ENCODE measurements around the gene NCOA7.
A peak's percentile ranks its signal among the peaks of the same experiment; 100 is the strongest.
"Not testable (repeated sequence)": the region's sequence is repeated elsewhere in the genome, so short reads cannot be mapped to it uniquely, and the experiment has no call there.

The NCOA7 gene

DNA sequence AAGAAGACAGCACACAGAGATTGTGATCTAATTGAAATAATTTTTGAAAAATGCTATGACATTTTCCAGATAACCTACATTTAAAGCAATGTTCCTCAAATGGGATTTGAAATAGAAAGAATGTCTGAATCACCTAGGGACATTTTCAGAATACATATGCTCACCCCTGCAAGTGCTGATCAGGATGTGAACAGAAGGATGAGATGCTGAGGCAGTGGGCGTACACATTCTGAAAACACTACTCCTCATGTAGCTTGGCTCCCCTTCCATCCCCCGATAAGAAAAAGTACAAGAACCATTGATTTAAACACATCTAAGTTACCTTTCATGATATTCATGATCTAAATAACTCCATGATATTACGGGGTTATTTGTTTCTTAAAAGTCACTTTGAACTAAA is 136.0 kb downstream of the NCOA7 start:
- no peak for DNase-seq

DNA sequence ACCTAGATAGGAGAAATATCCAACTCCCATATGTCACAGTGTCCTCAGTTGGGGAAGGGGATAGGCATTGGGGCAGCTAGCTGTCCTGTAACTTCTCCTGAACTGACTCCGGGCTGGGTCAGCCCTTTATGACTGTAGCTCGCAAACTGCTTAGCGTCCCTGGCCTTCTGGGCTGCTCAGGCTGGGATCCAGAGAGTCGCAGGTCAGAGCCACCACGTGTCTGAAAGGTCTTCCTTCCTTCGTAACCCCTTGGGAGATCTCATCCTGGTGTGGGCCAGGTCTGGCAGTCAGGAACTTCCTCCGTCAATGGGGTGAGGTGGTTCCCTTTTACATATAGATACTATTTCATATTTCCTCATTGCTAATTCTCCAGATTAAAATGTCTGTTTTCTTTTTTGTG is 137.0 kb downstream of the NCOA7 start:
- no peak for DNase-seq

DNA sequence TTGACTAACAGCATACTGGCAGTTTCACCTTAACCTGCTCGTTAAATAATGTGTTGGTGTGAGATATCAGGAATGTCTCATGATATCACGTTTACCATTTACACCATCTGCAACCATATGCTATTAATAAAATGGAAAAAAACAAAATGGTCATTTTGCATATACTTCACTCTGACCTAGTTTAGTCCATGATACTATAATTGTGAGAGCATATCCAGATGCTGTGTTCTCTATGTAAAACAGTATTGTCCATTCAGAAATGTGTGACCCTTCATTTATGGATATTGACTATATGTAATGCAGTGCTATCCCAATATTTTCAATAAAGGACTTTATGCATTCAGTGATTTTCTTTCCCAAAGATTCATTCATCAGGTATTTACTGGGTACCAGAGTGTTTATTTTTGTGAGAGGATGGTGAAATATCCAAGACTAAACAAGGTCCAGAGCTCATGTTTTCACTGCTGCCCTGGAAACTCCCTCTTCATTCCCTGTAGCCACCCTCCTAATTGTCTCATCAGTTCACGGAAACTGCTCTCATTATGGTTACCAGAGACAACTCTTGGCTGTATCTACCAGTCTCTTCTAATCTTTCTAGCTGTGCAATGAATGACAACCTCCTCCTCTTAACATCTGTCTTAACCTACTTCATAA is 140.1 kb downstream of the NCOA7 start:
- DNase-seq, result no peak

DNA sequence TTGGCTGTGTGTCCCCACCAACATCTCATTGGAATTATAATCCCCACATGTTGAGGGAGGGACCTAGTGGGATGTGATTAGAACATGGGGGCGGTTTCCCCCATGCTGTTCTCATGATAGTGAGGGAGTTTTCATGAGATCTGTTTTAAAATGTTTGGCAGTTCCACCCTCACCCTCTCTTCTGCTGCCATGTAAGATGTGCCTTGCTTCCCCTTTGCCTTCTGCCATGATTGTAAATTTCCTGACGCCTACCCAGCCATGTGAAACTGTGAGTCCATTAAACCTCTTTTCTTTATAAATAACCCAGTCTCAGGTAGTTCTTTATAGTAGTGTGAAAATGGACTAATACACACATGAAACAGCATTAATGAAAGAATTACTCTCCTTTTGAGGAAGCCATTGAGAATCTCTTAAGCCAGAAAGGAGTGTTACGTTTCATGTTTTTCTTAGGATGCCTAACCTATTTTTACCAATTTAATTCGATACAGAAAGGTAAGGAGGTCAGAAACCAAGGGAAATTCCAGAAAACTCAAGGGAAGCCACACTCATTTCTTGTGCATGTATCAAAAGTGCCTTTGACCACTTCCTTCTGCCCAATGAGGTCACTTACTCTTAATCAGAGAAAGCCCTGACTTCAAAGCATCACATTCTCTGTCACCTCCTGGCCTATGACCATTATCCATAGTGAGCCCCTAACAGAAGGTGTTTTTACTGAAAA is 141.1 kb downstream of the NCOA7 start:
- DNase-seq, result no peak

DNA sequence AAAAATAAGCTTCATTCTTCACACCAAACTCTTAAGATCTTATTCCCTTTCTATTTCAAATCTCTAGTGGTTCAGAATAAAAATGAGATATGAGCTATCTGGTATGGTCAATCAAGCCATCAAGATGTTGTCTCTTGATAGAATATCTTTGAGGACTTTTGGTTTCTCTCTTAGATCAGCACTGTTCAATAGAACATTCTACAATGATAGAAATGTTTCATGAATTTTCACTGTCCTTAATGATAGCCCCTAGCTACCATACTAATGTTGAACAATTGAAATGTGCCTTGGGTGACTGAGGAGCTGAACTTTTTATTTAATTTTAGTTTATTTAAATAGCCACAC is 141.7 kb downstream of the NCOA7 start:
- no peak for DNase-seq

DNA sequence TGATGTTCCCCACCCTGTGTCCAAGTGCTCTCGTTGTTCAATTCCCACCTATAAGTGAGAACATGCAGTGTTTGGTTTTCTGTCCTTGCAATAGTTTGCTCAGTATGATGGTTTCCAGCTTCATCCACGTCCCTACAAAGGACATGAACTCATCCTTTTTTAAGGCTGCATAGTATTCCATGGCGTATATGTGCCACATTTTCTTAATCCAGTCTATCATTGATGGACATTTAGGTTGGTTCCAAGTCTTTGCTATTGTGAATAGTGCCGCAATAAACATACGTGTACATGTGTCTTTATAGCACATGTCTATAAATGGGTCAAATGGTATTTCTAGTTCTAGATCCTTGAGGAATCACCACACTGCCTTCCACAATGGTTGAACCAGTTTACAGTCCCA is 144.8 kb downstream of the NCOA7 start:
- not testable (repeated sequence) for DNase-seq

DNA sequence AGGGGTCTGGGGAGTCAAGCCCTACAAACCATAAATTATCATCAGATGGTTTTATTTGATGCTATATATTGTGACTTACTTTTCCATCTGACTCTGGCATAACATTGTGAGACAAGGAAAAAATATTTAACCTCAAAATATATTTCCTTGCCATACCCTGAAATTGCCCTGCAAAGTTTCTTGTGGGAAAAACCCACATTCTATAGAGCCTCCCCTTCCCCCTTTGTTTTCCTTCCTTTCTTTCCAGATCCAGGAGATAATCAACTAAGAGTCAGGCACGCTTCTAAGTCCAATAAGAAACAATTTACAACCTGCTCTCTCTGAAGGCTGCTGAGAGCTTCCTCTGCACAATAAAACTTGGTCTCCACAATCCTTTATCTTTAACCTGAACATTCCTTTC is 148.3 kb downstream of the NCOA7 start:
- DNase-seq, result no peak

DNA sequence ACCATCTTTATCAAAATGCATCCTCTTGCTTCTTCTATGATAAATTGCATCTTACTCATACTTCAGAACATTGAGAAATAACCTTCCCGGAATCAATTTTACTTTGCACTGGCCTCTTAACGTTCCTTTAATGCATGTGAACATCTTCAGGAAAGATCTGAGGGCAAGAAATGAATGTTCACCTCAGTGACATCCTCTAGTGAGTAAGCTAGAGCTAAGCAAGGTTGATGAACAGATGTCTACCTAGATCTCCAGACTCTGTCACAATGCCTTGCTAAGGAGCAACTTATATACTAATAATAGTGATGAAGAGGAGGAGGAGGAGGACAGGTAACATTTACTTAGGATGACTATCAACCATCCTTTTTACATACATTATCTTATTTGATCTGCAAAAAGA is 149.0 kb downstream of the NCOA7 start:
- no peak for DNase-seq

DNA sequence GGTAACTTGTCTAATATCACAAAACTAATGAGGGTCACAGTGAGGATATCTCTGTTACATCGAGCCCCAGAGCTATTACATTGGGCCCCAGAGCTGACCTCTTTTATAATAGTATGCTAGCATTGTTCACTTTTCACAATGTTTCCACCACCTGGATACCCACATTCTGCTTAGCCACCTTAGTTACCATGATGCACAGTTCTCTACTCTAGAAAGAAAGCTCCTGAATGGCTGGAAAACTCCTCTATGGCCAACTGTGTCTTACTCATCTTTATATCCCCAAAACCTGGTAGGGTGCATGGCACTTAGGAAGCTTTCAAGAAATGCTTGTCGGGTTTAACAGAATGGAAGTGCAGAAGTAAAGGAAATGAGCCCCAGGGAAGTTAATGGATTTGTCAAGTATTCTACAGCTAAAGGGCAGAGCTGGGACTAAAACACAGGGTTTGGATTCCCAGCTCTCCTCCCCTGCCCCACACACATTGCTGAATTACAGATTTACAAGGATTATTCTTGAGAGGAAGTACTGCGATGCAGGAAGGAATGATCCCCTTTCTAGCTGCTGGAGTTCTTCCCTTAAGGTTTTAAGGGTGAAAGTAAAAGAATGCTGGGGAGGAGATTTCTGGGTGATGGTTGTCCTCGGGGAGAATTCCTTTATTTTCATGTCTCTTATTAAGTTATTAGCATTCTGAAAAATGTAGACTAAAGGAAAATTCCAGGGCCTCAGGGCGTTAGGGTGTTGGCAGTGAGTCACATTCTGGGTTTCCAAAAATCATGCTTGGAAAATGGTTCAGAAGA is 149.7 kb downstream of the NCOA7 start:
- no peak for DNase-seq

DNA sequence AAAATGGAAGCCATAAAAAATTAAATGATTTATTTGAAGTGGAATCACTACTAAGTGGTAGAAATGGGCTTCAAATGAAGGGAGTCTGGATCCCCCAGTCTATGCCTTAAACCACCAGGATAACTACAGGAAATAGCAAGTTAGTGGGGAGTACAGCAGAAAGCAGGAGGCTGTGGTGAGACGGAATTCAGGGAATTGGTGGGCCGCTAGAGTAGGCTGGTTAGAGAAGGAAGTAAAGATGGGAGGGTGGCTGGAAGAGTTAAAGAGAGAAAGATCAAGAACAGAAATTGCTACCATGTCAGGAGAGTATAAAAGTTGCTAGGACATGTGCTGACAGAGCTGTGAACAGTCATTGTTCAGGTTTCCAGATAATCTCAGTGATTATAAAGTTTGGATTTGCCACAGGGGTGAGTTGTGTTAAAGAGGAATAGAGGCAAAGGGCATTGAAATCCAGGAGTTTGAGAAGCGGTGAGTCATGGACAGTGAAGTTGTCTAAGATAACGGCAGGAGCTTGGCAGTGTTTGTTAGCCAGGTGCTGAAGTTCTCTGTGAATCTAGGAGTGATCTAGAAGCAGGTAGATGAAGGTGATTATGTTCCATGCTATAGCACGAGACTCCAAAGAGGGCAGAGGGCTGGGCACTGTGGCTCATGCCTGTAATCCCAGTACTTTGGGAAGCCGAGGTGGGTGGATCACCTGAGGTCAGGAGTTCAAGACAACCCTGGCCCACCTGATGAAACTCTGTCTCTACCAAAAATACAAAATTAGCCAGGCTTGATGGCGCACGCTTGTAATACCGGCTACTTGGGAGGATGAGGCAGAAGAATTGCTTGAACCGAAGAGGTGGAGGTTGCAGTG is 152.1 kb downstream of the NCOA7 start:
- DNase-seq, result no peak

DNA sequence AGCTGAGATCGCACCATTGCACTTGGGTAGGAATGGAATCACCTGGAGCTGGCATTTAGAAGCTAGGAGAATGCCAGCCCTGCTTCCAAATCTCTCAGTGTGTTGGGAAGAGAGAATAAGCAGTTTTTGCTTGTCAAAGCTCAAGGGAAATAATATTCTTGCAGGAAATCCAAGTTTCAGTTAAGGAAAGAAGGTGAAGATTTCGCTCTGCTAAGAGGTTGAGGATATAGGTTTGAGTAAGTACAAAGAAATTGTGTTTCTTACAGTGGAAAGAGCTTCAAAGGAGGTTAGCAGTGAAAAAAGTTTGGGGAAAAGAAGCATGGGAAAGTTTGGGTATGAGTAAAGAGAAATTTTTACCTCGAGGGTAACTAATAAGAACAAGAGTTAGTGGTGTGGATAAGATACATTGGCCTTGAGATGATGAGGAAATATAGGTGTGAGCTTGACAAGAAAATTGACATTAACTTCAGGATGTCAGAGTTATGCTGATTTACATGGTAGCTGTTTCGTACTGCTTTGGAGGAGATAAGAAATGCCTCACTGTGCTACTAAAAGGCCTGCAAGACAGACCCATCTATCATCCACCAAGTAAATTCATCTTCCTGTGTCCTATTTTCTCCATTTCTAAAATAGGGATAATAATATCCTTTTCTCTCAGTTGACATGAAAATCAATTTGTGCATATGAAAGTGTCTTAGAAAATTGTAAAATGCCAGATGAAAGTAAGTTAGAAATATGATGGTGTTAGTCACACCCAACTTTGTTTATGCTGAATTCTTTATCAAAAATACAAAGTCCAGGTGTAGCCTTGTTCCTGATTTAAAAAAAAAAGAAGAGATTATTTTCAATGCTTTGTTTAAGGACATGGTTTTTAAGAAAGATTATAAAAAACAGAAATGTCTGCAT is 153.0 kb downstream of the NCOA7 start:
- DNase-seq, result no peak

DNA sequence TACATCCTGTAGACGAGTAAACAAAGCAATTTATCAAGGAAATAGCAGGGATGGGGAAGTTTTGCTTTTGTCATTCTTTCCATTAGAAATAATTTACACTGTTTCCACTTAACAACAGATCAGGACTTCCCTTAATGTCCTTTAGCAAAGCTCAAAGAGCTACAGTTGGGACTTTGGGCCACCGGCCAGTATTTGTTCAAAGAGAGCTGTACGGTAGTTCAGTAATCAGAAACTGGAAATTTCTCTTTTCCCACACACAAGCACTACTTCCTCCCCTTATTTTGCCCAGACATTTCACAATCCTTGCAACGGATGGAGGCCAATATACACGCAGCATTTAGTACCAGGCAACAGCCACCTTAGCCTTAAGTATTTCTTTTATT is 153.7 kb downstream of the NCOA7 start:
- DNase-seq, result no peak

DNA sequence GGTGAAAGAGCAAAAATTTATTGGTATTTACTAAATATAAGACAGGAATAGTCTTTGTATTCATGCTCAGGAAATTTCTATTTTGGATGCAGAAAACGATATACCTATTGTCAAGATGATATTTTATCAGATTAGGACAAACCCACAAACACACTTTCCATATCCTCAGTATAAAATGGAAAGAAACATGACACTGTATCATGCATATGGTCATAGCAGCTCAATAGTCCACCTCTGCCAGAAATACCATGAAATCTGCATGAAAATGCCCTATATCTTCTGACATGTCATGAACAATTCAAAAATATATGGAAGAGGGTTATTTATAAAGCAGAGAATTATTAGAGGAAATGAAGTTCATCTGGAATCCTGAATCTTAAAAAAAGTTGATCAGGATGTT is 154.1 kb downstream of the NCOA7 start:
- DNase-seq, result no peak

DNA sequence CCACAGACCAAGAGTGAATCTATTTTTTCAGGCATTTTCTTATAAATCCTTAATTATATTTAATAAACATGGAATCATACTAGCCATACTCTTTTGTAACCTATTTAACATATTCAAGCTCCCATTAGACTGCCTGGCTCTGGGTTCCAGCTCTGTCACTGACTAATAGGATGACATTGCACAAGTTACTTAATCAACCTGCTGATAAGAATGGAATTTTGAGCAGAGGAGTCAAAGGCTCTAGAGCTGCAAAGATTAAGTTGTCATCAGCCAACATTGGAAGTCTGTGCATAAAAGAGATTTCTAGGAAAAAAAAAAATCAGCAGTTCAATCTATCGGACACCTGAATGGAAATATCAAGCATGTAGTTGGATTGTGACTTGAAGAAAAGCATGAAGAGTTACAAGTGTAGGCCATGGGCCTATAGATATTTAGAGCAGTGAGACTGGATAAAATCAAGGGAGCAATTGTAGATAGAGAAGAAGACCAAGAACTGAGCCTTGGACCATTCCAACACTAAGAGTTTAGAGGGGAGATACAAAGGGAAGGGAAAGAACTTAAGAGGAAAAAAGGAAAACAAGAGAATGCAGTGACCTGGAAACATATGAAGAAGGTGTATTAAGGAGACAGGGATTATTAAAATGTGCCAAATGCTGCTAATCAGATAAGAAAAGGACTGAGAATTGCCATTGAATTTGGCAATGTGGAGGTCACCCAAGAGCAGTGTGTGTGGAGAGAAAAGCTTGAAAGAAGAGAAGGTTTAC is 154.8 kb downstream of the NCOA7 start:
- no peak for DNase-seq

DNA sequence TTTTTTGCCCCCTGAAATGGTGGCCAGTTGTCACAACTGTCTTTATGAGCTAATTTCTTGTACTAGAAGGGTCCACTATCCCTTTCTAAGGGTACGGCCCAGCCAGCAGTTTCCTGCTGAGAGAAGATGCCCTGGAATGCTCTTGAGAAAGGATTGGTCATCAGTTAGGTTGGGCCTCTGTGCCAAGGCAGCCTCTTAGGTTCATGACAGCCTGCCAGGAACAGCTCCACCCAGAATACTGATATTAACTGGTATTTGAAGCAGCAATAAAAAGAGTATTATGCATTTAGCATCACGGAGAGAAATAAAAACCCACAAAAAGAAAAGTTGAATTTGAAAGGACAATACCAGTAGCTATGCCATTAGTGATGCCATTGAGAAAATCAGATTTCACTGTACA is 156.9 kb downstream of the NCOA7 start:
- no peak for DNase-seq

DNA sequence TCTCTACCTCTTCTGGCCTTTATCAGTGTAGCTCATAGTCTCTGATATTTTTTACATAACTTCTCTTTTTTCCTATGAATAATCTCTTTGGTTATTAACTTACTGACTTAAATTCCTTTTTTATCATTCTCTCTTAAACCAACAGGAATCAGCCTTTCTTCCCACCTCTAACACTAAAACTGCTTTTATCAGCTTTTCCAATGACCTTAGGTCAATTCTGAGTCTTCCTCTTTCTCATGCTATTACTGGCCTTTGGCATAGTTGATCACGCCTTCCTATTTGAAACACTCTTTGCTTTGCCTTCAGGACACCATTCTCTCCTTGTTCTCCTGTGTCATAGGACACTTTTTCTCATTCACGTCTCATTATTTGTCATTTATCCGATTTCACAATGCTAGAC is 157.7 kb downstream of the NCOA7 start:
- DNase-seq, result no peak

DNA sequence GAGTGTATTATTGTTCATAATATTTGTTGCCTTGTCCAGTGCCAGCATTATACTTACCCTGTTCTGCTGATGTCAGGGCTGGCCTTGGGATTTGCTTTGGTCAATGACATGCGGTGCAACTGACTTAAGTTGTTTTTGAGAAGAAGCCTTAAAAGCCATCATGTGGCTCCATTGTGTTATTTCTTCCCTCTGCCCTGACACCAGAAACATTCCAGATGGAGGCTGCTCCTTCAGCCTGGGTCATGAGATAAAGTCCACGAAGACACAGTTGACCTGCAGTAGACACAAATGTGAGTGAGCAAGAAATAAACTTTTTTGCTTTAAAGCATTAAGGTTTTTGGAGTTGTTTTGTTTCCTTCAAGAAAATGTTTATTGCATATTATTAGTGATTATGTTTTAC is 158.3 kb downstream of the NCOA7 start:
- no peak for DNase-seq

DNA sequence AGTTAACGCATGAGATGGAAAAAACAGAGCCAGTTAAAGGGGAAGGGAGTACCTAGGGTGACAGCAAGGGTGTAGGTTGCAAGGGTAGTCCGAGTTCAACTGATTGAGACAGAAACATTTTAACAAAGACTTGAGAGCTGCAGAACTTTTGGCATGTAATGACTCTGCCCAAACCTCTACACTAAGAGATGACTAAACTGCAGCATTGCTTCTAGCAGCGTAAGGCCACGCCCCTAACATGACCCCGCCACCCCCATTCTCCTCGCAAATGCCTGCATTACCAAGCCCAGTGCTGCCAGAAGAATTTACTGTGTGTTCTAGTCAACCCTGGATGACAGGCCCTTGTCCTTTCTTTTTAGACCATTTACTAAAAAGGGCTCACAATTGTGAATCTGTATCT is 159.5 kb downstream of the NCOA7 start:
- DNase-seq, result no peak

DNA sequence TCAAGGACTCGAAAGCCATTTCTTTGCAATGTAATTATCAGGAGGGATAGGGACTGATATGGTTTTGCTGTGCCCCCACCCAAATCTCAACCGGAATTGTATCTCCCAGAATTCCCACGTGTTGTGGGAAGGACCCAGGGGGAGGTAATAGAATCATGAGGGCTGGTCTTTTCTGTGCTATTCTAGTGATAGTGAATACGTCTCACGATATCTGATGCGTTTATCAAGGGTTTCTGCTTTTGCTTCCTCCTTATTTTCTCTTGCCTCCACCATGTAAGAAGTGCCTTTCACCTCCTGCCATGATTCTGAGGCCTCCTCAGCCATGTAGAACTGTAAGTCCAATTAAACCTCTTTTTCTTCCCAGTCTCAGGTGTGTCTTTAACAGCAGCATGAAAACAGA is 160.0 kb downstream of the NCOA7 start:
- DNase-seq, result not testable (repeated sequence)

DNA sequence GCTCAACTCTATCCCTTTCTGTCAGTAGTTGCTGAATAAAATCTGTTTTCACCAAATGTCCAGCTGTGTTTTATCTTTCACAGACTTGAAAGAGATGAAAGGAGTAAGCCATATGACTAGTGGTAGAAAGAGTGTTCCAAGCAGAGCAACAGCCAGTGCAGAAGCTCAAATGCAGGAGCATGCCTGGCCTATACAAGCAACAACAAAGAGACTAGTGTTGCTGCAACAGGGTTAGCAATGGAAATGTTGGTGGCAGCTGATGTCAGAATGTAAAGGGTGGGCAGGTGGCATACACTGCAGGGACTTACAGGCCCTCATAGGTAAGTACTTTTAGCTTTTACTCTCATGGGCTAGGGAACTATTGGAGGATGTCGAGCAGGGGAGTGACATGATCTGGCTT is 160.6 kb downstream of the NCOA7 start:
- DNase-seq, result no peak

DNA sequence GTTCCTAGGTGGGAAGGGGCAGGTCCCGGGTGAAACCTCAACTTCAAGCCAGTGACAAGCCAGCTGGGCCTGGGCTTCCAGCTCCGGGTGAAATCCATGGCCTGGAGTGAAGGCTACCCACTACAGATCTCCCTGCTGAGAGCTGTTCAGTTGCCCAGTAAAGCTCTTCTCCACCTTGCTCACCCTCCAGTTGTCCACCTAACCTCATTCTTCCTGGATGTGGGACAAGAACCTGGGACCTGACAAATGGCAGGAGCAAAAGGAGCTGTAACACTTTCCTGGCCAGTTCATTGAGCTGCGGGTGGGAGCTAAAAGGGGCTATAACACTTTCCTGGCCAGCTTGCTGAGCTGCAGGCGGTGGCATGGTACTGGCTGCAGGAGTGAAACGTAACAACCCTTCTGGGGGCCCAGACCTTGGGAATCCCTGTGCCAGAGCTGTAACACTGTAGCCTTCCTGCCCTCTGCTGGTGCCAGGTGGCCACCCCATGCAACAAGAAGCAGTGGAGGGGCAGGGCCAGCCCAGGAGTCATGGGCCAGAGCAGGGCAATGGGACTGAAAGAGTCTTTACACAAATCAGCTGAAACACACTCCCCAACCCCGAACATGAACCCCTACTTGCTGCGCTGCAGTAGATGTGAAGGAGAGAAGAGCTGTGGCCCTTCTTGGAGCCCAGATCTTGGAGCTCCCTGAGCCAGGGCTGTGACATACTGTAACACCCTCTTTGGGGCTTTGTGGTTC is 162.2 kb downstream of the NCOA7 start:
- peak; percentile 37 to 69 for DNase-seq

Data from NCI-H524 (cell line).